ENCODE measurements around the gene FYB1. TPM values are rescaled to one million over a fixed set of nuclear protein-coding genes. Genes with fewer than 3 reads are reported as not detected.
A peak's percentile ranks its signal among the peaks of the same experiment; 100 is the strongest.

The FYB1 gene
- total and polyA plus RNA-seq, 5 donors from 2014 or later: 197 to 639 (median 227) TPM

GRCh38 chr5:39256477-39257235 is 37.3 kb upstream of the FYB1 start:
- peak; percentile 50 to 53 for ATAC-seq (ENCODE audit: low read depth in 2 of 2)

GRCh38 chr5:39255406-39255805 is 36.0 kb upstream of the FYB1 start:
- Mint-ChIP-seq H3K27ac (peak overlapping the region in 1 of 3 donors; percentile 34), H3K9me3 (no peaks in the 10 kb centered on the region), H3K4me1 (peaks cover 0 to 11% (median 5%) of the 10 kb centered on the region in 4 donors), H3K27me3 (no peaks in the 10 kb centered on the region), H3K36me3 (no peaks in the 10 kb centered on the region), H3K4me3 (no peak overlapping the region)
- H3K36me3 ChIP-seq (ENCODE audit: control insufficient read depth, insufficient read depth, low read length): no peaks in the 10 kb centered on the region
- no peaks in the 10 kb centered on the region for H3K9me3 ChIP-seq (ENCODE audit: control insufficient read depth in 2 of 2, low read length in 2 of 2)
- H3K27ac ChIP-seq (ENCODE audit: insufficient read depth, low read length, poor library complexity, severe bottlenecking): no peak overlapping the region
- H3K4me3 ChIP-seq (ENCODE audit: low read depth, low read length): no peak overlapping the region
- DNase-seq (no peak), ATAC-seq (ENCODE audit: low read depth in 2 of 2) (no peak)
- no peaks in the 10 kb centered on the region for H3K4me1 ChIP-seq (ENCODE audit: control insufficient read depth, insufficient read depth, low read length, poor library complexity, severe bottlenecking)
- no peaks in the 10 kb centered on the region for H3K27me3 ChIP-seq (ENCODE audit: control insufficient read depth, insufficient read depth, low read length)

More at GRCh38 chr5:39256477-39257235, 37.3 kb upstream of the FYB1 start:
- H3K27me3 Mint-ChIP-seq: no peaks in the 10 kb centered on the region
- H3K9me3 ChIP-seq (ENCODE audit: control insufficient read depth in 2 of 2, low read length in 2 of 2): no peaks in the 10 kb centered on the region
- H3K9me3 Mint-ChIP-seq: peaks cover 0 to 1% (median 0%) of the 10 kb centered on the region in 7 donors
- DNase-seq: peak in 1 of 3 donors; percentile 48
- no peaks in the 10 kb centered on the region for H3K4me1 ChIP-seq (ENCODE audit: control insufficient read depth, insufficient read depth, low read length, poor library complexity, severe bottlenecking)
- H3K27me3 ChIP-seq (ENCODE audit: control insufficient read depth, insufficient read depth, low read length): no peaks in the 10 kb centered on the region
- peak overlapping the region; percentile 58 for H3K4me3 ChIP-seq (ENCODE audit: low read depth, low read length)
- no peaks in the 10 kb centered on the region for H3K36me3 Mint-ChIP-seq
- H3K4me1 Mint-ChIP-seq: peaks cover 0 to 11% (median 5%) of the 10 kb centered on the region in 4 donors
- peak overlapping the region in 3 of 4 donors; percentile 2 to 66 (median 13) for H3K4me3 Mint-ChIP-seq
- no peaks in the 10 kb centered on the region for H3K36me3 ChIP-seq (ENCODE audit: control insufficient read depth, insufficient read depth, low read length)
- H3K27ac ChIP-seq (ENCODE audit: insufficient read depth, low read length, poor library complexity, severe bottlenecking): no peak overlapping the region
- H3K27ac Mint-ChIP-seq: peak overlapping the region in 1 of 3 donors; percentile 62

GRCh38 chr5:39254671-39255070 is 35.3 kb upstream of the FYB1 start:
- DNase-seq: no peak

GRCh38 chr5:39253196-39253595 is 33.8 kb upstream of the FYB1 start:
- Histone ChIP-seq H3K4me3 (ENCODE audit: low read depth, low read length) (no peak overlapping the region), H3K27me3 (ENCODE audit: control insufficient read depth, insufficient read depth, low read length) (no peaks in the 10 kb centered on the region), H3K9me3 (ENCODE audit: control insufficient read depth in 2 of 2, low read length in 2 of 2) (no peaks in the 10 kb centered on the region), H3K4me1 (ENCODE audit: control insufficient read depth, insufficient read depth, low read length, poor library complexity, severe bottlenecking) (no peaks in the 10 kb centered on the region), H3K27ac (ENCODE audit: insufficient read depth, low read length, poor library complexity, severe bottlenecking) (no peak overlapping the region), H3K36me3 (ENCODE audit: control insufficient read depth, insufficient read depth, low read length) (no peaks in the 10 kb centered on the region)
- no peaks in the 10 kb centered on the region for H3K9me3 Mint-ChIP-seq
- ATAC-seq (ENCODE audit: low read depth in 2 of 2): no peak
- H3K36me3 Mint-ChIP-seq: no peaks in the 10 kb centered on the region
- no peak overlapping the region for H3K4me3 Mint-ChIP-seq
- DNase-seq: no peak
- H3K4me1 Mint-ChIP-seq: peaks cover 0 to 11% (median 5%) of the 10 kb centered on the region in 4 donors
- H3K27ac Mint-ChIP-seq: no peak overlapping the region
- H3K27me3 Mint-ChIP-seq: peaks cover 5% of the 10 kb centered on the region

More at GRCh38 chr5:39254671-39255070, 35.3 kb upstream of the FYB1 start:
- Histone ChIP-seq H3K4me1 (ENCODE audit: control insufficient read depth, insufficient read depth, low read length, poor library complexity, severe bottlenecking) (no peaks in the 10 kb centered on the region), H3K27ac (ENCODE audit: insufficient read depth, low read length, poor library complexity, severe bottlenecking) (no peak overlapping the region), H3K9me3 (ENCODE audit: control insufficient read depth in 2 of 2, low read length in 2 of 2) (no peaks in the 10 kb centered on the region), H3K36me3 (ENCODE audit: control insufficient read depth, insufficient read depth, low read length) (no peaks in the 10 kb centered on the region), H3K4me3 (ENCODE audit: low read depth, low read length) (no peak overlapping the region), H3K27me3 (ENCODE audit: control insufficient read depth, insufficient read depth, low read length) (no peaks in the 10 kb centered on the region)
- ATAC-seq (ENCODE audit: low read depth in 2 of 2): no peak
- H3K4me3 Mint-ChIP-seq: no peak overlapping the region
- no peaks in the 10 kb centered on the region for H3K36me3 Mint-ChIP-seq
- H3K4me1 Mint-ChIP-seq: peaks cover 0 to 11% (median 5%) of the 10 kb centered on the region in 4 donors
- H3K27ac Mint-ChIP-seq: no peak overlapping the region
- H3K27me3 Mint-ChIP-seq: peaks cover 1% of the 10 kb centered on the region
- H3K9me3 Mint-ChIP-seq: no peaks in the 10 kb centered on the region

- DNase-seq: no peak
- no peak for ATAC-seq (ENCODE audit: low read depth in 2 of 2)
- Histone ChIP-seq H3K4me1 (ENCODE audit: control insufficient read depth, insufficient read depth, low read length, poor library complexity, severe bottlenecking) (no peaks in the 10 kb centered on the region), H3K27ac (ENCODE audit: insufficient read depth, low read length, poor library complexity, severe bottlenecking) (no peak overlapping the region), H3K36me3 (ENCODE audit: control insufficient read depth, insufficient read depth, low read length) (no peaks in the 10 kb centered on the region), H3K9me3 (ENCODE audit: control insufficient read depth in 2 of 2, low read length in 2 of 2) (no peaks in the 10 kb centered on the region), H3K4me3 (ENCODE audit: low read depth, low read length) (no peak overlapping the region), H3K27me3 (ENCODE audit: control insufficient read depth, insufficient read depth, low read length) (no peaks in the 10 kb centered on the region)
- Mint-ChIP-seq H3K9me3 (no peaks in the 10 kb centered on the region), H3K4me3 (no peak overlapping the region), H3K36me3 (no peaks in the 10 kb centered on the region), H3K27me3 (peaks cover 5% of the 10 kb centered on the region), H3K27ac (peak overlapping the region in 1 of 3 donors; percentile 22), H3K4me1 (peaks cover 0 to 4% (median 0%) of the 10 kb centered on the region in 4 donors)
Observed at GRCh38 chr5:39249564-39250274, 30.4 kb upstream of the FYB1 start.

- ATAC-seq (ENCODE audit: low read depth in 2 of 2) (no peak), DNase-seq (no peak)
- Histone ChIP-seq H3K4me1 (ENCODE audit: control insufficient read depth, insufficient read depth, low read length, poor library complexity, severe bottlenecking) (no peaks in the 10 kb centered on the region), H3K9me3 (ENCODE audit: control insufficient read depth in 2 of 2, low read length in 2 of 2) (no peaks in the 10 kb centered on the region), H3K36me3 (ENCODE audit: control insufficient read depth, insufficient read depth, low read length) (no peaks in the 10 kb centered on the region), H3K4me3 (ENCODE audit: low read depth, low read length) (no peak overlapping the region), H3K27ac (ENCODE audit: insufficient read depth, low read length, poor library complexity, severe bottlenecking) (no peak overlapping the region), H3K27me3 (ENCODE audit: control insufficient read depth, insufficient read depth, low read length) (no peaks in the 10 kb centered on the region)
- Mint-ChIP-seq H3K4me3 (no peak overlapping the region), H3K4me1 (peaks cover 0 to 4% (median 0%) of the 10 kb centered on the region in 4 donors), H3K27ac (no peak overlapping the region), H3K9me3 (no peaks in the 10 kb centered on the region), H3K36me3 (no peaks in the 10 kb centered on the region), H3K27me3 (peaks cover 5% of the 10 kb centered on the region)
Observed at GRCh38 chr5:39249069-39249468, 29.7 kb upstream of the FYB1 start.

GRCh38 chr5:39240750-39241149 is 21.4 kb upstream of the FYB1 start:
- no peak for ATAC-seq (ENCODE audit: low read depth in 2 of 2)
- no peak overlapping the region for H3K27ac Mint-ChIP-seq
- no peaks in the 10 kb centered on the region for H3K36me3 Mint-ChIP-seq

More at GRCh38 chr5:39240750-39241149, 21.4 kb upstream of the FYB1 start:
- Histone ChIP-seq H3K36me3 (ENCODE audit: control insufficient read depth, insufficient read depth, low read length) (no peaks in the 10 kb centered on the region), H3K4me1 (ENCODE audit: control insufficient read depth, insufficient read depth, low read length, poor library complexity, severe bottlenecking) (no peaks in the 10 kb centered on the region), H3K27me3 (ENCODE audit: control insufficient read depth, insufficient read depth, low read length) (no peaks in the 10 kb centered on the region), H3K4me3 (ENCODE audit: low read depth, low read length) (no peak overlapping the region), H3K9me3 (ENCODE audit: control insufficient read depth in 2 of 2, low read length in 2 of 2) (no peaks in the 10 kb centered on the region), H3K27ac (ENCODE audit: insufficient read depth, low read length, poor library complexity, severe bottlenecking) (no peak overlapping the region)
- DNase-seq: no peak
- H3K4me1 Mint-ChIP-seq: peaks cover 0 to 6% (median under 1%) of the 10 kb centered on the region in 4 donors
- H3K27me3 Mint-ChIP-seq: no peaks in the 10 kb centered on the region
- peaks cover 0 to 12% (median 2%) of the 10 kb centered on the region in 7 donors for H3K9me3 Mint-ChIP-seq
- no peak overlapping the region for H3K4me3 Mint-ChIP-seq

Data from CD4-positive, CD25-positive, alpha-beta regulatory T cell (primary cell).